K562 (cell line): ENCODE measurements around the gene LMTK2. TPM values are rescaled to one million over a fixed set of nuclear protein-coding genes. Genes with fewer than 3 reads are reported as not detected.
A peak's percentile ranks its signal among the peaks of the same experiment; 100 is the strongest.

ENCODE experiments used
- ATAC-seq: fragments of 200-7000 bp; cut with Tn5 transposase; 3 replicates; pipeline ENCODE4 v1.9.1; 2020; ENCODE audit warnings: moderate library complexity
- Bru-seq: library from RNA; stranded (reverse); fragments of 400-500 nt; gene quantifications from one replicate; lab custom pipeline; 2021; lab: Mats Ljungman, UMichigan
- BruChase-seq, 2 experiments: library from RNA; stranded (reverse); fragments of 400-500 nt; gene quantifications; one replicate each; lab custom pipeline; 2021; lab: Mats Ljungman, UMichigan
- BruUV-seq: library from RNA; stranded (reverse); fragments of 400-500 nt; replicated peaks from 2 replicates; lab custom pipeline; 2021; lab: Mats Ljungman, UMichigan
- CTCF ChIA-PET: fragments of 300-600 bp; formaldehyde crosslinking; extraction: SDS; loops from one replicate; lab custom pipeline; 2021; ENCODE audit warnings: low intra/inter-chr PET ratio; lab: Yijun Ruan, JAX
- POLR2A ChIA-PET: fragments of 300-600, 350-650 bp; sonication (Branson Sonifier 250); formaldehyde crosslinking; extraction: SDS; loops from one replicate; lab custom pipeline; 2021; ENCODE audit warnings: antibody characterized with exemption, inconsistent platforms; lab: Yijun Ruan, JAX
- DNase-seq, 4 experiments: peaks; one replicate each; pipeline versions ENCODE4 v3.0.0 to v3.0.0-alpha.2; 2011 to 2018; ENCODE audit warnings: low spot score in 3 of 4, mixed read lengths in 3 of 4; ENCODE audit errors: extremely low read depth in 1 of 4
- FAIRE-seq: peaks from 2 replicates; lab custom pipeline; 2011; peaks lifted over from hg19 to GRCh38; lab: Jason Lieb, UNC
- H2AFZ ChIP-seq: 2 replicates; pipeline ENCODE4 v1.6.0; 2011; ENCODE audit warnings: low read depth, low read length, control low read depth, inconsistent platforms
- H3K27ac ChIP-seq: fragments of 200-600 bp; 3 replicates; pipeline ENCODE4 v1.8.0; 2011; ENCODE audit warnings: low read depth, mild to moderate bottlenecking, control low read depth, inconsistent platforms, low read length, moderate library complexity, mixed read lengths; ENCODE audit errors: extremely low read depth
- H3K27me3 ChIP-seq, 2 experiments: fragments of 300-600 bp in 1 of 2; 2 replicates in 1 of 2; 3 replicates in 1 of 2; pipeline versions ENCODE4 v1.6.0 to v1.8.0; 2011; ENCODE audit warnings: inconsistent platforms in 2 of 2, low read length in 2 of 2, mild to moderate bottlenecking in 1 of 2, mixed read lengths in 1 of 2, moderate library complexity in 1 of 2; ENCODE audit not compliant: control insufficient read depth in 2 of 2, insufficient read depth in 2 of 2
- H3K36me3 ChIP-seq: fragments of 300-600 bp; 3 replicates; pipeline ENCODE4 v1.8.0; 2011; ENCODE audit warnings: mild to moderate bottlenecking, low read length, inconsistent platforms; ENCODE audit not compliant: control insufficient read depth, insufficient read depth
- H3K4me1 ChIP-seq, 2 experiments: fragments of 200-600 bp in 1 of 2; replicated peaks in 1 of 2; 2 replicates in 1 of 2; 3 replicates in 1 of 2; pipeline versions ENCODE4 v1.5.1 to v1.8.0; 2011; ENCODE audit warnings: inconsistent platforms in 2 of 2, low read length in 2 of 2, mild to moderate bottlenecking in 1 of 2, mixed read lengths in 1 of 2, moderate library complexity in 1 of 2; ENCODE audit not compliant: control insufficient read depth in 2 of 2, insufficient read depth in 2 of 2
- H3K4me2 ChIP-seq: 2 replicates; pipeline ENCODE4 v1.6.1; 2011; ENCODE audit warnings: low read length, control low read depth, inconsistent platforms, mixed read lengths; ENCODE audit not compliant: insufficient read depth
- H3K4me3 ChIP-seq: fragments of 200-600 bp; sonication (generic), shearing (Covaris generic); 2 replicates; pipeline ENCODE4 v1.5.1; 2016; ENCODE audit warnings: control low read depth, inconsistent platforms
- H3K79me2 ChIP-seq: fragments of 200-600 bp; 3 replicates; pipeline ENCODE4 v1.8.0; 2011; ENCODE audit warnings: low read length, inconsistent platforms; ENCODE audit not compliant: control insufficient read depth, insufficient read depth
- H3K9ac ChIP-seq, 2 experiments: 2 replicates each; pipeline versions ENCODE4 v1.6.0 to v1.6.1; 2011; ENCODE audit warnings: low read depth in 2 of 2, low read length in 2 of 2, control low read depth in 1 of 2, inconsistent platforms in 1 of 2, mild to moderate bottlenecking in 1 of 2, mixed read lengths in 1 of 2; ENCODE audit not compliant: insufficient read depth in 1 of 2
- H3K9me1 ChIP-seq: one replicate; pipeline ENCODE4 v1.6.0; 2011; ENCODE audit warnings: inconsistent platforms, mild to moderate bottlenecking, low read length, moderate library complexity; ENCODE audit not compliant: control insufficient read depth, insufficient read depth
- H3K9me3 ChIP-seq: replicated peaks from 2 replicates; pipeline ENCODE4 v1.5.1; 2011; ENCODE audit warnings: low read depth, low read length, inconsistent platforms; ENCODE audit not compliant: control insufficient read depth, insufficient read depth
- H4K20me1 ChIP-seq: replicated peaks from 2 replicates; pipeline ENCODE4 v1.6.1; 2011; ENCODE audit warnings: low read length, inconsistent platforms, mixed read lengths; ENCODE audit not compliant: control insufficient read depth, insufficient read depth
- ARID2 ChIP-seq: fragments of 450-650 bp; IDR thresholded peaks from 2 replicates; pipeline ENCODE4 v1.6.1; 2017; ENCODE audit warnings: antibody characterized with exemption, mild to moderate bottlenecking
- CBFA2T3 ChIP-seq: fragments of 450-650 bp; IDR thresholded peaks from 2 replicates; pipeline ENCODE4 v1.6.1; 2017
- CBX5 ChIP-seq: IDR thresholded peaks from 2 replicates; pipeline ENCODE4 v1.6.1; 2014; ENCODE audit warnings: low read depth, borderline replicate concordance
- CBX8 ChIP-seq: fragments of 200-600 bp; sonication (generic); IDR thresholded peaks from 2 replicates; pipeline ENCODE4 v1.6.1; 2012; ENCODE audit warnings: borderline replicate concordance, mixed run types, low read depth, mild to moderate bottlenecking, moderate library complexity, mixed read lengths, low read length, control low read depth, inconsistent platforms; ENCODE audit not compliant: poor library complexity, severe bottlenecking; ENCODE audit errors: extremely low read depth
- CREM ChIP-seq: IDR thresholded peaks from 2 replicates; pipeline ENCODE4 v1.6.1; 2014; ENCODE audit warnings: antibody characterized with exemption, low read depth
- HOXB6 ChIP-seq: fragments of 250-450 bp; sonication (Bioruptor Pico); IDR thresholded peaks from 2 replicates; pipeline ENCODE4 v1.5.1; 2022; ENCODE audit warnings: mild to moderate bottlenecking, borderline replicate concordance
- IRF2 ChIP-seq: sonication (generic); formaldehyde crosslinking; IDR thresholded peaks from 2 replicates; pipeline ENCODE4 v1.8.1; 2022; ENCODE audit warnings: mild to moderate bottlenecking, missing genetic modification reagents
- LARP7 ChIP-seq: fragments of 450-650 bp; IDR thresholded peaks from 2 replicates; pipeline ENCODE4 v1.6.1; 2016
- MIER1 ChIP-seq: fragments of 450-650 bp; IDR thresholded peaks from 2 replicates; pipeline ENCODE4 v1.6.1; 2016; ENCODE audit warnings: antibody characterized with exemption, mild to moderate bottlenecking, low read depth
- ZC3H8 ChIP-seq: fragments of 450-650 bp; IDR thresholded peaks from 2 replicates; pipeline ENCODE4 v1.6.1; 2017
- ZNF224 ChIP-seq: sonication (generic); formaldehyde crosslinking; IDR thresholded peaks from 2 replicates; pipeline ENCODE4 v1.8.0; 2022; ENCODE audit warnings: mild to moderate bottlenecking, missing genetic modification reagents
- ZNF644 ChIP-seq: fragments of 200-800 bp; sonication (Bioruptor generic); IDR thresholded peaks from 2 replicates; pipeline ENCODE4 v1.6.1; 2016; ENCODE audit warnings: low read depth, missing genetic modification characterization, missing compliant biosample characterization
- WGBS: fragments of 100-300 bp; shearing (Covaris generic); methylation state at CpG from one replicate; pipeline ENCODE4 v1.1.6; 2016; ENCODE audit warnings: low coverage, mixed read lengths; ENCODE audit not compliant: insufficient coverage; ENCODE audit errors: missing lambda C conversion rate; 5-methylcytosine and 5-hydroxymethylcytosine counted together
- in situ Hi-C: fragments of 300-500 bp; cut with MboI; formaldehyde crosslinking; loops from 4 replicates; pipeline ENCODE4 v1.15.0; 2018; ENCODE audit warnings: inconsistent platforms, mixed read lengths
- intact Hi-C: fragments of 100-400 bp; cut with micrococcal nuclease; formaldehyde crosslinking; loops from 2 replicates; pipeline ENCODE4 v1.14.2; 2022
- long read RNA-seq, 3 experiments: library from polyadenylated mRNA in 2 of 3; library from RNA in 1 of 3; unstranded in 2 of 3; stranded (forward) in 1 of 3; transcript quantifications; one replicate each; pipeline ENCODE4 v2.0.0, GENCODE V29; 2019 to 2022
- polyA minus RNA-seq, 3 experiments: library from RNA; depleted of rRNA, polyadenylated mRNA; stranded (reverse); fragments of >200 nt; gene quantifications; 2 replicates each; pipeline ENCODE4 v1.2.3, GENCODE V29; 2011
- polyA plus RNA-seq, 8 experiments: library from polyadenylated mRNA; depleted of rRNA in 4 of 8; stranded (reverse) in 5 of 8; unstranded in 3 of 8; fragments of >200 nt; fragmentation: Nextera tagmentation in 2 of 8; fragmentation: Illumina TruSeq in 1 of 8; extraction: Ambion mirVana in 2 of 8; extraction: Trizol in 1 of 8; gene quantifications; 2 replicates each; pipeline versions ENCODE4 v1.2.1 to v1.2.3, GENCODE V29; 2011 to 2014; ENCODE audit warnings: inconsistent platforms in 1 of 8, missing spikeins in 1 of 8
- total RNA-seq, 7 experiments: library from RNA; depleted of rRNA in 6 of 7; stranded (reverse); fragments of >200 nt in 6 of 7; fragmentation: Illumina TruSeq in 2 of 7; extraction: Trizol in 2 of 7; gene quantifications; 2 replicates each; pipeline versions ENCODE4 v1.2.1 to v1.2.3, GENCODE V29; 2011 to 2021; ENCODE audit warnings: low replicate concordance in 1 of 7
- TF ChIP-seq, protein P1 (sequence below), 2 experiments: IDR thresholded peaks; 2 replicates each; pipeline ENCODE4 v1.6.1; 2011; ENCODE audit warnings: borderline replicate concordance in 1 of 2, control low read depth in 1 of 2, low read depth in 1 of 2, low read length in 1 of 2, mild to moderate bottlenecking in 1 of 2, mixed read lengths in 1 of 2, moderate library complexity in 1 of 2; ENCODE audit not compliant: insufficient read depth in 1 of 2, insufficient read length in 1 of 2, poor library complexity in 1 of 2, severe bottlenecking in 1 of 2; ENCODE audit errors: extremely low read depth in 1 of 2
- TF ChIP-seq, protein P2 (sequence below): sonication (generic); formaldehyde crosslinking; IDR thresholded peaks from 2 replicates; pipeline ENCODE4 v1.8.0; 2022; ENCODE audit warnings: mild to moderate bottlenecking, low read depth, missing genetic modification reagents

LMTK2 gene
- total RNA-seq (2011; cell fraction: chromatin; rRNA removed; ENCODE audit: low replicate concordance), result 21.6 and 22.5 TPM in 2 replicates
- total RNA-seq (2011; cell fraction: nucleolus; rRNA removed), result 17.4 and 19.2 TPM in 2 replicates
- 22.9 and 28.6 TPM in 2 replicates for total RNA-seq (2011; cell fraction: nucleoplasm; rRNA removed)
- total RNA-seq (2014; rRNA removed) (6.4 and 7.7 TPM in 2 replicates), total RNA-seq (2014; rRNA removed; fragmentation: Illumina TruSeq; extraction: Trizol) (6.3 and 7.1 TPM in 2 replicates), total RNA-seq (2015; rRNA removed; fragmentation: Illumina TruSeq; extraction: Trizol) (7.7 and 7.8 TPM in 2 replicates), total RNA-seq (2021) (14.3 and 16.4 TPM in 2 replicates), polyA plus RNA-seq (2011; rRNA removed) (3.3 and 3.6 TPM in 2 replicates), polyA plus RNA-seq (2014; fragmentation: Illumina TruSeq; extraction: Trizol) (8.3 and 8.4 TPM in 2 replicates), polyA plus RNA-seq (2014; fragmentation: Nextera tagmentation; extraction: Ambion mirVana) (1 to 10 TPM in 1 of 2 experiments, under 1 TPM in 1; 0.78 to 1.8 TPM), polyA plus RNA-seq (2014; rRNA removed) (6.2 and 6.5 TPM in 2 replicates), polyA minus RNA-seq (2011; rRNA and poly(A)+ RNA removed) (5.7 and 7.3 TPM in 2 replicates), Bru-seq, nascent RNA (percentile 78 among the genes with signal in this experiment), BruChase-seq, experiment 1, labeled RNA remaining after a 2-hour chase (percentile 82 among the genes with signal in this experiment), BruChase-seq, experiment 2, labeled RNA remaining after a 6-hour chase (percentile 84 among the genes with signal in this experiment)
- polyA plus RNA-seq (2011; cell fraction: cytosol; rRNA removed), result 2.3 and 3.7 TPM in 2 replicates
- polyA plus RNA-seq (2011; cell fraction: nucleus; rRNA removed), result 3.9 and 7.0 TPM in 2 replicates
- 5.3 and 6.1 TPM in 2 replicates for polyA plus RNA-seq (2012)
- polyA minus RNA-seq (2011; cell fraction: cytosol; rRNA and poly(A)+ RNA removed), result 9.5 and 10.7 TPM in 2 replicates
- polyA minus RNA-seq (2011; cell fraction: nucleus; rRNA and poly(A)+ RNA removed), result 4.1 and 5.1 TPM in 2 replicates
- long read RNA-seq, experiment 1, partial matches to known transcripts, result 64 of 82 reads
- long read RNA-seq, experiment 1, other reads (novel, unspliced or antisense), result 18 of 82 reads
- long read RNA-seq, experiment 2, full-length matches to known transcripts, result 1 of 10 reads
- long read RNA-seq, experiment 2, partial matches to known transcripts, result 5 of 10 reads
- long read RNA-seq, experiment 2, other reads (novel, unspliced or antisense), result 4 of 10 reads
- long read RNA-seq, experiment 3, partial matches to known transcripts, result 0 of 2 reads
- long read RNA-seq, experiment 3, other reads (novel, unspliced or antisense), result 2 of 2 reads

DNA sequence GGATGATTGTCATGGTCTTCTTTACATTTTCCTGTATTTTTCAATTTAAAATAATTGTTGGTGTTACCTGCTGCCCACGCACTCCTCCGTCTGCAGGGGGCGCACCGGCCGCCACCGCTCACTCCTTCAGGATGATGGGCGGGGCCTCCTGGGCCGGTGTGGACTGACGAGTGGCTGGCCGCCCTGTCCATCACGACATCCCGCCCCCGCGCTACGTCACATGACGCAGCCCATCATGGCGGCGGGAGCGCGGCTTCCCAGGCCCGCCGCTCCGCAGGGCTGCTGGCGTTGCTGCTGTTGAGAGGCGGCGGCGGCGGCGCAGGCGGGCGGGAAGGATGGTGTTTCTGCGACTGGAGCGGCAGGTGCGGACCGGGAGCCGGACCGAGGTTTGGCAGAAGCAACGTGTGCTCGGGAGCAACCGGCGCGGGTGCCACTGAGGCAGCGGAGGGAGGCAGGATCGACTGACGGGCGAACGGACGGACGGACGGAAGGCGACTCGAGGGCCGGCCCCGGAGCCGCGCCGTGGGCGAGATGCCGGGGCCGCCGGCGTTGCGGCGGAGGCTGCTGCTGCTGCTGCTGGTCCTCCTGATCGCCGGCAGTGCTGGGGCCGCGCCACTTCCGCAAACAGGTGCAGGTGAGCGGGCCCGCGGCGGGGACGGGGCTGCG, at the start of gene LMTK2:
LMTK2 (plus strand) TSS at position 216 of the 666 bp plus-strand sequence; CDS start at position 532, 316 bp downstream.
- H3K27ac ChIP-seq, result peak within 1 kb of the TSS; percentile 75
- FAIRE-seq (peak; percentile 95), ATAC-seq (peak; percentile 99), DNase-seq (peak; percentile 97 to 100 (median 100))
- no TSS peak for BruUV-seq
- H3K4me1 ChIP-seq, result peaks cover 11 to 17% of the 10 kb centered on the region in 2 experiments
- H3K27me3 ChIP-seq, result peaks cover 0 to 3% of the 10 kb centered on the region in 2 experiments; a peak in 1 of 5 replicates
- H4K20me1 ChIP-seq, result peaks cover 25% of the 10 kb centered on the region
- H3K9me3 ChIP-seq, result no peaks in the 10 kb centered on the region
- in situ Hi-C loops (no loop called here), intact Hi-C loops (loop anchor here (1.0 to 2.0 kb wide), 2 partner anchors 26 to 60 kb away; no protein-coding TSS in a partner anchor)
- peak within 1 kb of the TSS; percentile 69 to 98; a peak in 3 of 4 replicates for H3K9ac ChIP-seq
- peaks cover 52% of the 10 kb centered on the region for H3K79me2 ChIP-seq
- no peaks in the 10 kb centered on the region for H3K9me1 ChIP-seq
- ChIA-PET POLR2A (interaction anchor here (0.9 to 5.9 kb wide), 3 partner anchors 9 to 23 kb away, joined by 3 to 54 read pairs (median 5); no protein-coding TSS in a partner anchor), CTCF (interaction anchor here (0.7 to 1.5 kb wide), 2 partner anchors 62 to 637 kb away, joined by 5 to 10 read pairs; no protein-coding TSS in a partner anchor)
- H3K36me3 ChIP-seq, result no peaks in the 10 kb centered on the region
- peak within 1 kb of the TSS; percentile 86 for H2AFZ ChIP-seq
- peak within 1 kb of the TSS; percentile 88 for H3K4me3 ChIP-seq
- H3K4me2 ChIP-seq, result peak within 1 kb of the TSS; percentile 90
- 1% methylated on average over 48 of the region's 75 CpGs for WGBS
- TF ChIP-seq ZC3H8, result no peak
- no peak for TF ChIP-seq IRF2
- TF ChIP-seq CBX8, result no peak
- TF ChIP-seq ARID2, result no peak
- peak; percentile 4; the same call in 1 of the 2 replicates for TF ChIP-seq CBFA2T3
- TF ChIP-seq, protein P1, sequence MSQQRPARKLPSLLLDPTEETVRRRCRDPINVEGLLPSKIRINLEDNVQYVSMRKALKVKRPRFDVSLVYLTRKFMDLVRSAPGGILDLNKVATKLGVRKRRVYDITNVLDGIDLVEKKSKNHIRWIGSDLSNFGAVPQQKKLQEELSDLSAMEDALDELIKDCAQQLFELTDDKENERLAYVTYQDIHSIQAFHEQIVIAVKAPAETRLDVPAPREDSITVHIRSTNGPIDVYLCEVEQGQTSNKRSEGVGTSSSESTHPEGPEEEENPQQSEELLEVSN (IDR thresholded peaks at IDR 0.05; ENCODE audit: borderline replicate concordance in 1 of 2, extremely low read depth in 1 of 2, insufficient read depth in 1 of 2, insufficient read length in 1 of 2, low read depth in 1 of 2, low read length in 1 of 2, poor library complexity in 1 of 2, severe bottlenecking in 1 of 2), result peak in 1 of 2 experiments; percentile 41
- TF ChIP-seq, protein P2, sequence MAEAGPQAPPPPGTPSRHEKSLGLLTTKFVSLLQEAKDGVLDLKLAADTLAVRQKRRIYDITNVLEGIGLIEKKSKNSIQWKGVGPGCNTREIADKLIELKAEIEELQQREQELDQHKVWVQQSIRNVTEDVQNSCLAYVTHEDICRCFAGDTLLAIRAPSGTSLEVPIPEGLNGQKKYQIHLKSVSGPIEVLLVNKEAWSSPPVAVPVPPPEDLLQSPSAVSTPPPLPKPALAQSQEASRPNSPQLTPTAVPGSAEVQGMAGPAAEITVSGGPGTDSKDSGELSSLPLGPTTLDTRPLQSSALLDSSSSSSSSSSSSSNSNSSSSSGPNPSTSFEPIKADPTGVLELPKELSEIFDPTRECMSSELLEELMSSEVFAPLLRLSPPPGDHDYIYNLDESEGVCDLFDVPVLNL (CRISPR knock-in tag), result peak; percentile 83
- peak; percentile 99 for TF ChIP-seq CREM
- no peak for TF ChIP-seq LARP7
- no peak for TF ChIP-seq ZNF644 (tag)
- no peak for TF ChIP-seq MIER1
- no peak for TF ChIP-seq CBX5
- TF ChIP-seq ZNF224 (CRISPR knock-in tag), result no peak
- TF ChIP-seq HOXB6 (CRISPR knock-in tag), result no peak
